Measurements from ENCODE around the gene CCDC57.

CCDC57 gene

DNA sequence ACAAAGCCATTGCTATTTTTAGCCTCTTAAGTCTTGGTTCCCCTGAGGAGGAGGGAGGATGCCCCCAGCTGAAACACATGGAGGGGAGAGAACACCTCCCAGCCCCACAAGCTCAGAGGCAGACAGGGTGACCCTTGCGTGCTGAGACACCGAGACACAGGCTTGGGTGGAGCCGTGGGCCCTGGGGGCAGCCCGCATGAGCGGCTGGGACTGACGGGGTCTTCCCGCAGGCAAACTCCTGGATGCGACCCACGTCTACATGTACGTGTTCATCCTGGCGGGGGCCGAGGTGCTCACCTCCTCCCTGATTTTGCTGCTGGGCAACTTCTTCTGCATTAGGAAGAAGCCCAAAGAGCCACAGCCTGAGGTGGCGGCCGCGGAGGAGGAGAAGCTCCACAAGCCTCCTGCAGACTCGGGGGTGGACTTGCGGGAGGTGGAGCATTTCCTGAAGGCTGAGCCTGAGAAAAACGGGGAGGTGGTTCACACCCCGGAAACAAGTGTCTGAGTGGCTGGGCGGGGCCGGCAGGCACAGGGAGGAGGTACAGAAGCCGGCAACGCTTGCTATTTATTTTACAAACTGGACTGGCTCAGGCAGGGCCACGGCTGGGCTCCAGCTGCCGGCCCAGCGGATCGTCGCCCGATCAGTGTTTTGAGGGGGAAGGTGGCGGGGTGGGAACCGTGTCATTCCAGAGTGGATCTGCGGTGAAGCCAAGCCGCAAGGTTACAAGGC lies 26.0 kb upstream of the CCDC57 start:
- Histone ChIP-seq H3K27me3 (ENCODE audit: insufficient read depth, low read length) (no peaks in the 10 kb centered on the region), H3K9me3 (ENCODE audit: insufficient read depth, low read depth, low read length) (no peaks in the 10 kb centered on the region), H3K4me3 (ENCODE audit: low read length) (no peak overlapping the region), H3K27ac (ENCODE audit: low read depth, low read length) (no peak overlapping the region), H3K4me1 (ENCODE audit: insufficient read depth, low read length) (0 out of 2 replicates have a peak, but pooled peaks cover 3% of the 10 kb centered on the region), H3K9ac (ENCODE audit: low read depth, low read length) (no peak overlapping the region), H3K36me3 (ENCODE audit: insufficient read depth, low read length) (peaks cover 24% of the 10 kb centered on the region)
- 85% methylated on average over 33 of the region's 33 CpGs for WGBS

GRCh38 chr17:82237746-82238471 lies 25.3 kb upstream of the CCDC57 start:
- Histone ChIP-seq H3K9me3 (ENCODE audit: insufficient read depth, low read depth, low read length) (no peaks in the 10 kb centered on the region), H3K27ac (ENCODE audit: low read depth, low read length) (no peak overlapping the region), H3K9ac (ENCODE audit: low read depth, low read length) (no peak overlapping the region), H3K36me3 (ENCODE audit: insufficient read depth, low read length) (peaks cover 16% of the 10 kb centered on the region), H3K4me3 (ENCODE audit: low read length) (no peak overlapping the region), H3K27me3 (ENCODE audit: insufficient read depth, low read length) (no peaks in the 10 kb centered on the region), H3K4me1 (ENCODE audit: insufficient read depth, low read length) (0 out of 2 replicates have a peak, but pooled peaks cover 3% of the 10 kb centered on the region)
- WGBS = 93% methylated on average over 34 of the region's 34 CpGs

DNA sequence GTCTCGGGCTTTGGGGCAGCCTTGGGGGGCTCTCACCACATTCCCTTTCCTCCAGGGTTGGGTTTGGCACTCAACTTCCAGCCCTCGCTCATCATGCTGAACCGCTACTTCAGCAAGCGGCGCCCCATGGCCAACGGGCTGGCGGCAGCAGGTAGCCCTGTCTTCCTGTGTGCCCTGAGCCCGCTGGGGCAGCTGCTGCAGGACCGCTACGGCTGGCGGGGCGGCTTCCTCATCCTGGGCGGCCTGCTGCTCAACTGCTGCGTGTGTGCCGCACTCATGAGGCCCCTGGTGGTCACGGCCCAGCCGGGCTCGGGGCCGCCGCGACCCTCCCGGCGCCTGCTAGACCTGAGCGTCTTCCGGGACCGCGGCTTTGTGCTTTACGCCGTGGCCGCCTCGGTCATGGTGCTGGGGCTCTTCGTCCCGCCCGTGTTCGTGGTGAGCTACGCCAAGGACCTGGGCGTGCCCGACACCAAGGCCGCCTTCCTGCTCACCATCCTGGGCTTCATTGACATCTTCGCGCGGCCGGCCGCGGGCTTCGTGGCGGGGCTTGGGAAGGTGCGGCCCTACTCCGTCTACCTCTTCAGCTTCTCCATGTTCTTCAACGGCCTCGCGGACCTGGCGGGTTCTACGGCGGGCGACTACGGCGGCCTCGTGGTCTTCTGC lies 24.6 kb upstream of the CCDC57 start:
- Histone ChIP-seq H3K36me3 (ENCODE audit: insufficient read depth, low read length) (peaks cover 9% of the 10 kb centered on the region; the same call in 1 of the 2 replicates), H3K27ac (ENCODE audit: low read depth, low read length) (no peak overlapping the region), H3K9ac (ENCODE audit: low read depth, low read length) (no peak overlapping the region), H3K9me3 (ENCODE audit: insufficient read depth, low read depth, low read length) (no peaks in the 10 kb centered on the region), H3K4me3 (ENCODE audit: low read length) (no peak overlapping the region), H3K4me1 (ENCODE audit: insufficient read depth, low read length) (0 out of 2 replicates have a peak, but pooled peaks cover 6% of the 10 kb centered on the region), H3K27me3 (ENCODE audit: insufficient read depth, low read length) (peaks cover 4% of the 10 kb centered on the region)
- WGBS = 95% methylated on average over 59 of the region's 59 CpGs

DNA sequence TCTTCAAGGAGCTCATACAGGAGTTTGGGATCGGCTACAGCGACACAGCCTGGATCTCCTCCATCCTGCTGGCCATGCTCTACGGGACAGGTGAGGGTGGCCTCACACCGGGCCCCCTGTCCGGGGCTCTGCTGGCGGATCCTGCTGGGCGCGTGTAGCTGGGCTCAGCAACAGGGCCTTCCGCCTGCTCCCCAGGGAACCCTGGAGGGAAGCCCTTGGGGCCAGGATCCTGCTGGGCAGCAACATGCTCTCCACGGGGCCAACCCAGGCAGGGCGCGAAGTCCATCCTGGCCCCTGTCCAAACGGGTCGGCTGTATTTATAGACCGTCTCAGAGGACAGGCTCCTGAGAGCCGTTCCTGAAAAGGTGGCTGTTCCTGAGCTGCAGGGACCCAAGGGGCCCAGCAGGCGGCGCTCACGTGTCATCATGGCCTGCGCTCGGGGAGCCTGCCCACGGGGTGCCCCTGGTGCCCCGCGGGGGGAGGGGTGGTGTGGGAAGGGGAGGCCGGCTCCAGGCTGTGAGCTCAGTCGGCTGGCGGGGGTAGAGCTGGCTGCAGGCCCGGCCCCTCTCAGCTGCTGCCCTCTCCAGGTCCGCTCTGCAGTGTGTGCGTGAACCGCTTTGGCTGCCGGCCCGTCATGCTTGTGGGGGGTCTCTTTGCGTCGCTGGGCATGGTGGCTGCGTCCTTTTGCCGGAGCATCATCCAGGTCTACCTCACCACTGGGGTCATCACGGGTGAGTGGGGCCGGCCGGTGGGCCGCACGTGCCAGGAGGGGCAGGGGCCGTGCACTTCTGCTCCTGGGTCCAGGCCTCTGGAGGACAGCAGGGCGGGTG lies 23.7 kb upstream of the CCDC57 start:
- Histone ChIP-seq H3K9ac (ENCODE audit: low read depth, low read length) (no peak overlapping the region), H3K4me3 (ENCODE audit: low read length) (no peak overlapping the region), H3K9me3 (ENCODE audit: insufficient read depth, low read depth, low read length) (no peaks in the 10 kb centered on the region), H3K27me3 (ENCODE audit: insufficient read depth, low read length) (peaks cover 12% of the 10 kb centered on the region), H3K36me3 (ENCODE audit: insufficient read depth, low read length) (peaks cover 7% of the 10 kb centered on the region; the same call in 1 of the 2 replicates), H3K27ac (ENCODE audit: low read depth, low read length) (no peak overlapping the region), H3K4me1 (ENCODE audit: insufficient read depth, low read length) (peaks cover 7% of the 10 kb centered on the region; the same call in 1 of the 2 replicates)
- 59% methylated on average over 44 of the region's 44 CpGs for WGBS

DNA sequence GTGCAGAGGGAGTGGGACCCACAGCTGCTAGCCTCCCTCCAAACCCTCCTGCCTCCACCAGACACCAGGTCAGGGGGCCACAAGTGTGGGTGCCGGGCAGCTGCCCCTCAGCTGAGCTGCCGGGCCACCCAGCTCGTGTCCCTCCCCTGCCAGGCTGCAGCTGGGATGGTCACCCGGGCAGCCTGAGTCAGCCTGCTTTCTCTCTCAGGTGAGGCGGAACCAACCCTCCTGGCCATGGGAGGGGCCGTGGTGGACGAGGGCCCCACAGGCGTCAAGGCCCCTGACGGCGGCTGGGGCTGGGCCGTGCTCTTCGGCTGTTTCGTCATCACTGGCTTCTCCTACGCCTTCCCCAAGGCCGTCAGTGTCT lies 23.1 kb upstream of the CCDC57 start:
- H3K36me3 ChIP-seq (ENCODE audit: insufficient read depth, low read length) = peaks cover 7% of the 10 kb centered on the region; the same call in 1 of the 2 replicates
- 87% methylated on average over 15 of the region's 15 CpGs for WGBS
- H3K27me3 ChIP-seq (ENCODE audit: insufficient read depth, low read length) = peaks cover 18% of the 10 kb centered on the region
- no peak overlapping the region for H3K4me3 ChIP-seq (ENCODE audit: low read length)
- H3K9ac ChIP-seq (ENCODE audit: low read depth, low read length) = no peak overlapping the region
- no peak overlapping the region for H3K27ac ChIP-seq (ENCODE audit: low read depth, low read length)
- H3K4me1 ChIP-seq (ENCODE audit: insufficient read depth, low read length) = peaks cover 7% of the 10 kb centered on the region; the same call in 1 of the 2 replicates
- no peaks in the 10 kb centered on the region for H3K9me3 ChIP-seq (ENCODE audit: insufficient read depth, low read depth, low read length)

GRCh38 chr17:82235056-82235774 lies 22.6 kb upstream of the CCDC57 start:
- Histone ChIP-seq H3K4me1 (ENCODE audit: insufficient read depth, low read length) (peaks cover 7% of the 10 kb centered on the region), H3K36me3 (ENCODE audit: insufficient read depth, low read length) (peaks cover 7% of the 10 kb centered on the region; the same call in 1 of the 2 replicates), H3K27me3 (ENCODE audit: insufficient read depth, low read length) (peaks cover 24% of the 10 kb centered on the region), H3K27ac (ENCODE audit: low read depth, low read length) (no peak overlapping the region), H3K9ac (ENCODE audit: low read depth, low read length) (no peak overlapping the region), H3K4me3 (ENCODE audit: low read length) (no peak overlapping the region), H3K9me3 (ENCODE audit: insufficient read depth, low read depth, low read length) (no peaks in the 10 kb centered on the region)
- WGBS = 90% methylated on average over 19 of the region's 19 CpGs

- no peaks in the 10 kb centered on the region for H3K9me3 ChIP-seq (ENCODE audit: insufficient read depth, low read depth, low read length)
- H3K36me3 ChIP-seq (ENCODE audit: insufficient read depth, low read length) = peaks cover 4% of the 10 kb centered on the region; the same call in 1 of the 2 replicates
- no peak overlapping the region for H3K4me3 ChIP-seq (ENCODE audit: low read length)
- no peak overlapping the region for H3K9ac ChIP-seq (ENCODE audit: low read depth, low read length)
- H3K27me3 ChIP-seq (ENCODE audit: insufficient read depth, low read length) = peaks cover 31% of the 10 kb centered on the region
- H3K4me1 ChIP-seq (ENCODE audit: insufficient read depth, low read length) = peaks cover 7% of the 10 kb centered on the region
- 83% methylated on average over 26 of the region's 26 CpGs for WGBS
- no peak overlapping the region for H3K27ac ChIP-seq (ENCODE audit: low read depth, low read length)
These were observed 21.8 kb upstream of the CCDC57 start for GRCh38 chr17:82234211-82235055.

DNA sequence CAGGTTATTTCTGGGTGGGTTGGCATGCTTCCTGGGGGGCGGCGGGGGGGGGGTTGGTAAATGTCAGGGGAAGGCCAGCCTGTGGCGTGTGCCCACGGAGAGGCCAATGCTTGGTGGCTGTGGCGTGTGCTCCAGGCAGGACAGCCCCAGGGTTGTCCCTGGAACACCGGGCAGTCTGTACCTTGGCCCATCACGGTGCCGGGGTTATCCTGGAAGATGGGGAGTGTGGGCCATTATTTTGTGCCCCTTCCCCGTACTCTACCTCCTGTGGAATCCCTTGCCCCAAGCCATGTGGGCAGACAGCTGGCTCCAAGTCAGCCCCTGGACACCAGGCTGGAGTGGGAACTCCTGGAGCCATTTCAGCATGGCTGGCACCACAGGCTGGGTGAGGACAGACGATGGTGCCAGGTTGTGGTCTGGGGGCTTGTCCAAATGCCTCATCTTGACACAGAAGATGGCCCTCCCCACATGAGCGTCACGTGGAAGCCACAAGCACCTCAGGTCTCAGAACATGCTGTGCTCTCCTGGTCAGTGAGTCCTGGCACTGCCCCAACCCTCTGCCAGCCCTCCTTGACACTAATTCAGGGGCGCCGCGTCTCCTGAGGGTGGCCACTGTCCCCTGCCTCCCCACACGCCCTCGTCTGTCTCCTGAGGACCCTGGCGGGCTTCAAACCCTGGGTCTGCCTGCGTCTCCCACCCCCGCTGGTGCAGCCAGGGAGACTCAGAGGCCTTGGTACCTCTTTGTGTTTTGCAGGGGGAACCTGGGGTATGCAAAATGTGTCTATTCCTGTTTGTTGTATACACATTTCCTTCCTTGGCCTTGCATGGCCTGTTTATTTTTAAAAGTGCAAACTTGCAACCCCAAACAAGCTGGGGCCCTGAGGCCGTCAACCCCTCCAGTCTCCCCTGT lies 20.5 kb upstream of the CCDC57 start:
- Histone ChIP-seq H3K27me3 (ENCODE audit: insufficient read depth, low read length) (peaks cover 44% of the 10 kb centered on the region), H3K9me3 (ENCODE audit: insufficient read depth, low read depth, low read length) (no peaks in the 10 kb centered on the region), H3K27ac (ENCODE audit: low read depth, low read length) (no peak overlapping the region), H3K4me1 (ENCODE audit: insufficient read depth, low read length) (peaks cover 7% of the 10 kb centered on the region), H3K36me3 (ENCODE audit: insufficient read depth, low read length) (no peaks in the 10 kb centered on the region; the same call in 1 of the 2 replicates), H3K4me3 (ENCODE audit: low read length) (no peak overlapping the region), H3K9ac (ENCODE audit: low read depth, low read length) (no peak overlapping the region)
- 88% methylated on average over 21 of the region's 21 CpGs for WGBS

DNA sequence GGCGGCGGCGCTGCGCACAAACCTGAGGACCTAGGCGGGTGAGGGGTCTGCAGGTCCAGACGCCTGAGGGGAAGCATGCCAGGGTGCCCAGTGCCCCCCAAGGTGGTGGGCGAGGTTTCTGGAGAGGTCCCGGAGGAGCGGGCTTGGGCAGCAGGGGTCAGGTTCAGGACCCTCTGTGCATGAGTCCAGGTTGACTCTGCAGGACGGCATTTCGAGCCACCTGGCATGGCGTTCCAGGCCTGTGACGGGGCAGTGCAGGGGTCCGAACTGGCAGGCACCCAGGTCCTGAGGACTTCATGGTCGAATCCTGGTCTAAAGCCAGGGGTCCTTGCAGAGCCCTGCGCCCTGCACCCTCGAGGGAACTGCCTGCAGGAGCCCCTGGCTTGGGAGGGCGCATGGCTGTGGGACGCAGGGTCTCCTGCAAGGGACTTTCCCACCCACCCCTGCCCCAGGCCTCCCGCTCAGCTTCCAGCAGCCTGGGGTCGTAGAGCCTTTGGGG lies 19.7 kb upstream of the CCDC57 start:
- Histone ChIP-seq H3K27me3 (ENCODE audit: insufficient read depth, low read length) (peaks cover 52% of the 10 kb centered on the region), H3K36me3 (ENCODE audit: insufficient read depth, low read length) (no peaks in the 10 kb centered on the region; the same call in 1 of the 2 replicates), H3K9me3 (ENCODE audit: insufficient read depth, low read depth, low read length) (no peaks in the 10 kb centered on the region), H3K4me1 (ENCODE audit: insufficient read depth, low read length) (peaks cover 7% of the 10 kb centered on the region), H3K27ac (ENCODE audit: low read depth, low read length) (no peak overlapping the region), H3K9ac (ENCODE audit: low read depth, low read length) (peak overlapping the region; percentile 21; the same call in 1 of the 2 replicates), H3K4me3 (ENCODE audit: low read length) (peak overlapping the region; percentile 58)
- WGBS = 68% methylated on average over 21 of the region's 21 CpGs
